ENCODE data around the gene SLC44A5. TPM values are rescaled to one million over a fixed set of nuclear protein-coding genes. Genes with fewer than 3 reads are reported as not detected.

Gene SLC44A5
- total RNA-seq, 1 experiment from 2014 or later, result 2.4 TPM

DNA sequence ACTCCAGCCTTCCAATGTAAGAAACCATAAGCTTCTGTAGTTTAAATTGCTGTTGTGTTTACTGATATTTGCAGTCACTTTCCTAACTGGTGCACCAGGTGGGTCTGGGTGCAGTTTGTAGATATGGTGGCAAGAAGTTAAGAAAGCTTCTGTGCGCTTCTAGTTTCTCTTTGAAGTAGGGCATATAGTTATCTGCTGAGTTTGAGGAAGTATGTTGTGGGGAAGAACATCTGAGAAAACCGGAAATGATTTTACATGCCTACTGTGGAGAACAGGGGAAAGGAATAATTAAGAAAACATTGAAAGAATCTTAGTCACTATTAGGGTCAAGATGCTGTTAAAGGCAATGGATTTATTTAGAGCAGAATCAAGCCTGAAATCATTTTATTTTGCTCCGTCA lies 14.9 kb upstream of the SLC44A5 start:
- Histone ChIP-seq H3K4ac (ENCODE audit: low read depth, low read length) (no peak overlapping the region), H3K56ac (ENCODE audit: insufficient read length, low read depth, low read length) (no peak overlapping the region), H3K4me2 (ENCODE audit: insufficient read depth, insufficient read length, low read length) (no peak overlapping the region), H3K79me1 (ENCODE audit: insufficient read depth, low read depth, low read length, poor library complexity, severe bottlenecking) (no peaks in the 10 kb centered on the region), H4K20me1 (ENCODE audit: control insufficient read depth, insufficient read depth, insufficient read length) (no peaks in the 10 kb centered on the region), H2BK5ac (ENCODE audit: insufficient read length, low read length) (no peak overlapping the region), H3K27ac (ENCODE audit: insufficient read length, low read depth, low read length) (no peak overlapping the region), H3K23me2 (ENCODE audit: insufficient read length, low read depth, low read length, poor library complexity, severe bottlenecking) (peaks cover 2% of the 10 kb centered on the region), H3K14ac (ENCODE audit: insufficient read depth, low read length) (no peak overlapping the region), H4K8ac (replicated peaks; ENCODE audit: insufficient read length, low read depth, low read length) (no peak overlapping the region), H2AK5ac (ENCODE audit: insufficient read length, low read length) (no peak overlapping the region), H4K91ac (ENCODE audit: insufficient read length, low read depth, low read length) (no peak overlapping the region), H2AFZ (ENCODE audit: low read length) (no peak overlapping the region), H3K4me1 (ENCODE audit: insufficient read depth, low read length) (peaks cover 5% of the 10 kb centered on the region), H2BK15ac (ENCODE audit: low read depth, low read length) (no peak overlapping the region), H3T11ph (ENCODE audit: low read length) (no peak overlapping the region), H4K5ac (ENCODE audit: insufficient read length, low read depth, low read length) (no peak overlapping the region), H2BK20ac (ENCODE audit: low read depth, low read length, poor library complexity, severe bottlenecking) (no peak overlapping the region), H3K27me3 (ENCODE audit: insufficient read depth, low read length) (no peaks in the 10 kb centered on the region), H2BK120ac (ENCODE audit: low read depth, low read length, poor library complexity, severe bottlenecking) (no peak overlapping the region), H3K79me2 (ENCODE audit: insufficient read depth, low read length) (no peaks in the 10 kb centered on the region), H2BK12ac (ENCODE audit: insufficient read length, low read depth, low read length) (no peak overlapping the region), H3K9me3 (ENCODE audit: control insufficient read depth, low read depth, low read length) (no peaks in the 10 kb centered on the region), H3K23ac (ENCODE audit: insufficient read length, low read depth, low read length) (no peak overlapping the region), H3K9ac (ENCODE audit: extremely low read depth, insufficient read length, low read length) (no peak overlapping the region), H3K18ac (ENCODE audit: insufficient read length, low read depth, low read length) (no peak overlapping the region)
- no peak for DNase-seq
- H3K27ac Mint-ChIP-seq, result no peak overlapping the region
- no peaks in the 10 kb centered on the region for H3K27me3 Mint-ChIP-seq (ENCODE audit: low read depth)
- H3K4me3 Mint-ChIP-seq, result no peak overlapping the region
- H3K4me1 Mint-ChIP-seq, result peaks cover 19 to 21% of the 10 kb centered on the region in 2 experiments
- H3K36me3 Mint-ChIP-seq (ENCODE audit: insufficient read depth in 1 of 3, low read depth in 3 of 3), result no peaks in the 10 kb centered on the region
- TF ChIP-seq, protein P1, sequence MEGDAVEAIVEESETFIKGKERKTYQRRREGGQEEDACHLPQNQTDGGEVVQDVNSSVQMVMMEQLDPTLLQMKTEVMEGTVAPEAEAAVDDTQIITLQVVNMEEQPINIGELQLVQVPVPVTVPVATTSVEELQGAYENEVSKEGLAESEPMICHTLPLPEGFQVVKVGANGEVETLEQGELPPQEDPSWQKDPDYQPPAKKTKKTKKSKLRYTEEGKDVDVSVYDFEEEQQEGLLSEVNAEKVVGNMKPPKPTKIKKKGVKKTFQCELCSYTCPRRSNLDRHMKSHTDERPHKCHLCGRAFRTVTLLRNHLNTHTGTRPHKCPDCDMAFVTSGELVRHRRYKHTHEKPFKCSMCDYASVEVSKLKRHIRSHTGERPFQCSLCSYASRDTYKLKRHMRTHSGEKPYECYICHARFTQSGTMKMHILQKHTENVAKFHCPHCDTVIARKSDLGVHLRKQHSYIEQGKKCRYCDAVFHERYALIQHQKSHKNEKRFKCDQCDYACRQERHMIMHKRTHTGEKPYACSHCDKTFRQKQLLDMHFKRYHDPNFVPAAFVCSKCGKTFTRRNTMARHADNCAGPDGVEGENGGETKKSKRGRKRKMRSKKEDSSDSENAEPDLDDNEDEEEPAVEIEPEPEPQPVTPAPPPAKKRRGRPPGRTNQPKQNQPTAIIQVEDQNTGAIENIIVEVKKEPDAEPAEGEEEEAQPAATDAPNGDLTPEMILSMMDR (conservative IDR thresholded peaks at IDR 0.05), result no peak
- H3K9me3 Mint-ChIP-seq, result no peaks in the 10 kb centered on the region; a peak in 1 of 5 replicates
- no CpG with 5 or more reads among the region's 3 CpGs for WGBS (ENCODE audit: extremely low coverage, insufficient read length, low lambda C conversion rate)
